Measurements from ENCODE around the gene COG4.

Gene COG4

DNA sequence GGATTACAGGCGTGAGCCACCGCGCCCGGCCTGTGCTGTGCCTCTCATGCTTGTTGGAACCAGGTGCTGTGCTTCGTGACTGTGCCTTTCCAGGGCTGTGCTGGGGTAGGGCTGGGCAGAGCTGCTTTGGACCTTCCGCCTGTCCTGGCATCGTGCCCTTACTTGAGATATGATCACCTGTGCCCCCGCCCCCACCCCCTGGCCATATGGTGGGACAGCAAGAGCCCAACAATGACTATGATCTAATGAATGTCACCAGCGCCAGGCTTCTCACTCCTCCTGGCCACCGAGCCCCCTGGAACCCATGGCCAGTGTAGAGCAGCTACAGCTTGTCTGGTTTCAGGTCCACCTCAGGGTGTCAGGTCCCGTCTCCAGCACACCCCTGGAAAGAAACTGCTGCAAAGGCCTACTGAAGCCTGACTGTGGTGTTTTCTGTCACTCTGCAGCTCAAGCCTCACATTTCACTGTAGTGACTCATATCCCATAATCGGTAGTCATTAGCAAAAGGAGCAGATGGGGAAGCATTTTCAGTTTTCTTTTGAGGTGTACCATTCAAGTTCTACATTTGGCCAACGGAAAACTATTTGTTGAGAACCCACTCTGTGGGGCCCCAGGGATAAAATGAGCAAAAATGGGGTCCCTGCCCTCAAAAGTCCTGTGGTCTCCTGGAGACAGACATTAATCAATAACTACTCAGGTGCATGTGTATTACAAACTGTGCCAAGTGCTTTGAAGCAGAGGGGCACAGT, 46.9 kb downstream of the COG4 start:
- DNase-seq, result no peak

DNA sequence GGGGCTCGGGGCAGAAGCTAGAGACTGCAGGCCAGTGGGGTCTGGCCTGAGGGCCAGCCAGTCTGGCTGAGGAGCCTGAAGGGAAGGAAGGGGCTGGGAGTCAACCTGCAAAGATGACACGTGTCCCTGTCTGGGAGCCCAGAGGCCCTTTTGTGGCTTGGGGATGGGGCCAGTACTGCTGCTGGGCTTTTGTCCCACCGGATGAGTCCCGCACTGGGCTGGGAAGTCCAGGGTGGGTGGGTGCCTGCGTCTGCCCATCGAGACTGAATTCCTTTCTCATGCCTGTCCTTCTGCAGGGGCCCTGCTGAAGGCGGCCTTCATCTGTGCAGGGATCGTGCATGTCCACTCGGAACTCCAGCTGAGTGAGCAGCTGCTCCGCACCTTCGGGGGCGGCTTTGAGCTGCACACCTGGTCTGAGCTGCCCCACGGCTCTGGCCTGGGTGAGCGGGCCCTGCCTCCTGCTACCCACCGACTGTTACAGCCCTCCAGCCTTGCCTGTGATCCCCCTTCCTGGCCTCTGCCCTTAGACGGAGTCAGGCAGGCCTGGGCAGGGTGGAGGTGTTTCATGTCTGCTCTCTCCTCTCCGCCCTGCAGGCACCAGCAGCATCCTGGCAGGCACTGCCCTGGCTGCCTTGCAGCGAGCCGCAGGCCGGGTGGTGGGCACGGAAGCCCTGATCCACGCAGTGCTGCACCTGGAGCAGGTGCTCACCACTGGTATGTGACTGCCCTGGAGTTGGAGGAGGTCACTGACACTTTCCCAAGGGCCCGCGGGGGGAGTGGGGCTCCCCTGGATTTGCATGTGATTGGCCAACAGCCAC, 48.1 kb downstream of the COG4 start:
- no peak for DNase-seq

DNA sequence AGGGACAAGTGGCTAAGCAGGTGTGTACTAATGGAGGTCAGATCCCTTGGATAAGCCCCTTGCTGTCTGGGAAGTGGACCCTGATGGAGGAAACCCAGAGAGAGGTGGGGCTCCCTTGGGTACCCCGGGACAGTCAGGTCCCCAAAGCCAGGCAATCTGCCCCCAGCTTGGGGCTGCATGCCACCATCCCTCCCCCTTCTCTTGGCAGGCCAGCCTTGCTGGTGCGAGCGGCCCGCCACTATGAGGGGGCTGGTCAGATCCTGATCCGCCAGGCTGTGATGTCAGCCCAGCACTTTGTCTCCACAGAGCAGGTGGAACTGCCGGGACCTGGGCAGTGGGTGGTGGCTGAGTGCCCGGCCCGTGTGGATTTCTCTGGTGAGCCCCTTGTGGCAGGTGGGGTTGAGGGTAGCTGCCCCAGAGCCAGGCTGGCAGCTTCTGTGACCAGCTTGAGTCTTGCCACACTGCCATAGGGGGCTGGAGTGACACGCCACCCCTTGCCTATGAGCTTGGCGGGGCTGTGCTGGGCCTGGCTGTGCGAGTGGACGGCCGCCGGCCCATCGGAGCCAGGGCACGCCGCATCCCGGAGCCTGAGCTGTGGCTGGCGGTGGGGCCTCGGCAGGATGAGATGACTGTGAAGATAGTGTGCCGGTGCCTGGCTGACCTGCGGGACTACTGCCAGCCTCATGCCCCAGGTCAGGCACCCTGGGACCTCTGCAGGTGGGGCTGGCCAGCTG, 48.9 kb downstream of the COG4 start:
- DNase-seq, result no peak

DNA sequence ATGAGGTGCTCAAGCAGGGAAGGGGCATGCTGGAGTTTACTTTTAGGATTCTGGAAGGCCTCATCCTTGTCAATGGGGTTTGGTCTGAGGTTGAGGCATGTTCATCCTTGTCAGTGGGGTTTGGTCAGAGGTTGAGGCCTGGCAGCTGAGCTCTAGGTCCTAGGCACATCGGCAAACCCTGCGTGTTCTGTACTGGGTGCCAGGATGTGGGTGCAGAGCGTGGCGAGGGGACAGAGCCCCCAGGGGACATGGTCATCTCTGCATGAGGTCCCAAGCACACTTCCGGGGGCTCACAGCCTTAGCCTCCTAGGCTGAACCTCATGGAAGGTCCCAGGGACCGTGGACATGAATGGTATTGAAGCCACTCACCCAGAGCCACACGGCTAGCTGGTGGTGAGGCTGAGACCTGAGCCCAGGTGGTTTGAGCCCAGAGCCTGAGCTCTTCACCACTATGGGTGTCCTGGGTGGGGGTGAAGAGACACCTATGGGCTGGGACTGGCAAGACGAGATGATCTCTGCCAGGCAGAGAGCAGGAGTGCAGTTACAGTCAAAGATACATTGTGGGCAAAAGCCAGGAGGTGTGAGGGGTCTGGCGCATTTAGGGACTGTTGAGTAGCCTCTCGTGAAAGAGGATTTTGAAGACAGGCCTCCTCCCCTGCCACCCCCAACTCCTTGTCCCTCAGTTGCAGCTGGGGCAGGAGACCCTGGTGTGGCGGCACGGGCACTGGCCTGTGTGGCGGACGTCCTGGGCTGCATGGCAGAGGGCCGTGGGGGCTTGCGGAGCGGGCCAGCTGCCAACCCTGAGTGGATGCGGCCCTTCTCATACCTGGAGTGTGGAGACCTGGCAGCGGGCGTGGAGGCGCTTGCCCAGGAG, 49.7 kb downstream of the COG4 start:
- DNase-seq, result no peak

DNA sequence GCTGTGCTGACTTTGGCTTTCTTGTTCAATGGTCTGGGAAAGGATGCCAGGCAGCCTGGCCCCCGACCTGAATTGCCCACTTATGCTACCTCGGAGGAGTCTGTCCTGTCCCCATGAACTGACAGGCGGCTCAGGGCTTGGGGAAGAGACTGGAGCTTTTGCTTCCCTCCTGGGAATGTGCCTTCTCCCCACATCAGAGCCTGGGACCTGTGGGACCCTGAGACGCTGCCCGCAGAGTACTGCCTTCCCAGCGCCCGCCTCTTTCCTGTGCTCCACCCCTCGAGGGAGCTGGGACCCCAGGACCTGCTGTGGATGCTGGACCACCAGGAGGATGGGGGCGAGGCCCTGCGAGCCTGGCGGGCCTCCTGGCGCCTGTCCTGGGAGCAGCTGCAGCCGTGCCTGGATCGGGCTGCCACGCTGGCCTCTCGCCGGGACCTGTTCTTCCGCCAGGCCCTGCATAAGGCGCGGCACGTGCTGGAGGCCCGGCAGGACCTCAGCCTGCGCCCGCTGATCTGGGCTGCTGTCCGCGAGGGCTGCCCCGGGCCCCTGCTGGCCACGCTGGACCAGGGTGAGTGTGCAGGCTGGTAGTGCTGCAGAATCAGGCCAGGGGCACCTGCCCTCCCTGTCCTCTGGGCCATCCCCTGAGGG, 50.4 kb downstream of the COG4 start:
- no peak for DNase-seq

DNA sequence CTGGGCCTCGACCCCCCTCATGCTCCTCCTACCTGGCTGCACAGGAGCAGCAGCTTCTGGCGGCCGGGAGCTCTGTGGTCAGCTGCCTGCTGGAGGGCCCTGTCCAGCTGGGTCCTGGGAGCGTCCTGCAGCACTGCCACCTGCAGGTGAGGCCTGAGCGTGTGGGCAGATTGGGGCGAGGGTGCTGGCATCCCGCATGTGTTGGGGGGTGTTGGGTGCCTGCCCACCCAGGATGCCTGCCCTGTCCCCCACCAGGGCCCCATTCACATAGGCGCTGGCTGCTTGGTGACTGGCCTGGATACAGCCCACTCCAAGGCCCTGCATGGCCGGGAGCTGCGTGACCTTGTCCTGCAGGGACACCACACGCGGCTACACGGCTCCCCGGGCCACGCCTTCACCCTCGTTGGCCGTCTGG, 52.4 kb downstream of the COG4 start:
- no peak for DNase-seq

DNA sequence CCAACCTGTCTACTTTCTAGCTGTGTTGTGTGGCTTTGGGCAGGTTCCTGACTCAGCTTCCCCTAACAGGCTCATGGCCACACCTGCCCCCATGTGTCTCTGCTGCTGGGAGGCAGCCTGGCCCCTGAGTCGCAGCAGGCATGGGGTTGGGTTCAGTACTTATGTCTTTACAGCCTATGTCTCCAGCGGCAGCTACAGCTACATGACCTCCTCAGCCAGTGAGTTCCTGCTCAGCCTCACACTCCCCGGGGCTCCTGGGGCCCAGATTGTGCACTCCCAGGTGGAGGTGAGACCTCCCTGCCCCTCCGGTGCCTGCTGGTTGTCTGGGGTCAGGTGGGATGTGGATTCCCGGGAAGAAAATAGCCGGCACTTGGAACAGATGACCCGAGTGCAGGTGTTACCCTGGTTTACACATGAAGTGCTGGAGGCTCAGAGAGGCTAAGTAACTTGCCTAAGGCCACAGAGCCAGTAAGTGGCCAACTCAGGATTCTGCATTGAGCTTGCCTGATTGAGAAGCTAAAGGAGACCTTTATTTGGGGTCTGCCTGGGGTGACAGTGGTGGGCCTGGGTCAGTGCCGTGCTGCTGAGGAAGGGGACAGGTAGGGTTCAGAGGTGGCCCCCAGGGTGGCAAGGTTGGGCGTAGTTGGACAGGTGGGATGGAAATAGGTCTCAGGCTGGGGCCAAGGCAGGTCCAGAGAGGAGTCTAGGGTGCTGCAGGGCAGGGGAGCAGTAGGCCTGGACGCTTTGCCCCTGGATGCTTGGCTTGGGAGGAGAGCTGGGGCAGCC, 53.0 kb downstream of the COG4 start:
- DNase-seq, result no peak

DNA sequence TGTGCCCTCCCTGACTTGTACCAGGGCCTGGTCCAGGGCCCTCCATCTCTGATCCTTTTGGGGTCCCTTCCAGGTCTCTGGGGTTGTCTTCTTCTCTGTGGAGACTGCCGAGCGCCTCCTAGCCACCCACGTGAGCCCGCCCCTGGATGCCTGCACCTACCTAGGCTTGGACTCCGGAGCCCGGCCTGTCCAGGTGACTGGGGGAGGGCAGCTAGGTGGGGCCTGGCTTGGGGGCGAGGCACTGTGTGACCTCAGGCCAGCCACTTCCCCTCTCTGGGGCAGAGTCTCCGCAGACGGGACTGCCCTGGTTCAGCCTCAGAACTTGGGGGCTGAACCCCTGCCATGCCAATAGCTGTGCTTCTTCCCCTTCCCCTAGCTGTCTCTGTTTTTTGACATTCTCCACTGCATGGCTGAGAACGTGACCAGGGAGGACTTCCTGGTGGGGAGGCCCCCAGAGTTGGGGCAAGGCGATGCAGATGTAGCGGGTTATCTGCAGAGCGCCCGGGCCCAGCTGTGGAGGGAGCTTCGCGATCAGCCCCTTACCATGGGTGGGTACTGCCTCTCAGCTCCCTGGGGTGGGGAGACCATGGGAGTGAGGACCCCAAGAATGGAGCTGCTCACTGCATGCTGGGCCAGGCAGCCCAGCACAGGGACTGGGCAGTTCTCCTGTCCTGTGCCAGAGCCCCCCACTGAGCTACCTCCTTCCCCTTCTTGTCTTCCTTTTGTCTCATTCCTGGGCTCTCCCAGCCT, 54.4 kb downstream of the COG4 start:
- no peak for DNase-seq

DNA sequence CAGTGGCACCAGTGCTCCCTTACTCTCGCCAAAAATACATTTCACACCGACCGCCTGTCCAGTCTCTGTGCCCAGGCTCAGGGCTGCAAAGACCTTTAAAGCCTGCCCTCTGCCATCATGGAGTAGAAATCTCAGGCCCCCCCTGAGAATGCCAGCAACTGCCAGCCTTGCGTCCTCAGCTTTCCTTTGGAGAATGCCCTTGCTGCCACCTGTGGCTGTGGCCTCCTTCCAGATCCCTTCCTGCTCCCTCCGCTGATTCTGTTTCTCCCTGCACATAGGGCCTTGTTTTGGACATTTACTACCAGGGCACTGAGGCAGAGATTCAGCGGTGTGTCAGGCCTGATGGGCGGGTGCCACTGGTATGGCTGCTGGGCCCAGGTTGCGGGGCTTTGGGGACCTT, 55.7 kb downstream of the COG4 start:
- DNase-seq, result no peak

DNA sequence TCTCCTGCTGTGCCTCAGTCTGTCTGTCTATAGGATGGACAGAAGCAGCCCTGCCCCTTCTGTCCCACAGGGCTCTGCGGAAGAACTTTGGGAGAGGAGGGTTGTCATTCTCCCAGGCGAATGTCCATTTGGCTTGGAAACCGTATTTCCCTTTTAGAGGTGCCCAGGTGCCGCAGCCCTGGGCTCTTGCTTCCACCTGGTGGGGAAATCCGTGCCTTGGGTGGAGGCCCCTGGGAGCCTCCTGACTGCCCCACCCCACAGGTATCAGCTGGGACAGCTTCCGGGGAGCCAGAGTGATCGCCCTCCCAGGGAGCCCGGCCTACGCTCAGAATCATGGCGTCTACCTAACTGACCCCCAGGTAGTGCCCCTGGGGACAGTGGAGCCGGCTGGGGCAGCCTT, 56.2 kb downstream of the COG4 start:
- DNase-seq, result no peak

DNA sequence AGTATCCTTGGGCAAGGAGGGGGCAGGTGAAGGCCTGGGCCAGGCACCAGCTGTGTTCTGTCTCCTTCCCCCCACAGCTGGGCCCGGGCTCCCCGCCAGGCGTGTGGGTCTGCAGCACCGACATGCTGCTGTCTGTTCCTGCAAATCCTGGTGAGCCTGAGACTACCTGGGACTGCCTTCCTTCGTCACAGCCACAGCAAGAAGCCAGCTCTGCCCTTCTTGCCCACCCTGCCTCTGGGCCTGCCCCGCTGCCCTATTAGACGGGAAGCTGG, 56.6 kb downstream of the COG4 start:
- DNase-seq, result no peak

DNA sequence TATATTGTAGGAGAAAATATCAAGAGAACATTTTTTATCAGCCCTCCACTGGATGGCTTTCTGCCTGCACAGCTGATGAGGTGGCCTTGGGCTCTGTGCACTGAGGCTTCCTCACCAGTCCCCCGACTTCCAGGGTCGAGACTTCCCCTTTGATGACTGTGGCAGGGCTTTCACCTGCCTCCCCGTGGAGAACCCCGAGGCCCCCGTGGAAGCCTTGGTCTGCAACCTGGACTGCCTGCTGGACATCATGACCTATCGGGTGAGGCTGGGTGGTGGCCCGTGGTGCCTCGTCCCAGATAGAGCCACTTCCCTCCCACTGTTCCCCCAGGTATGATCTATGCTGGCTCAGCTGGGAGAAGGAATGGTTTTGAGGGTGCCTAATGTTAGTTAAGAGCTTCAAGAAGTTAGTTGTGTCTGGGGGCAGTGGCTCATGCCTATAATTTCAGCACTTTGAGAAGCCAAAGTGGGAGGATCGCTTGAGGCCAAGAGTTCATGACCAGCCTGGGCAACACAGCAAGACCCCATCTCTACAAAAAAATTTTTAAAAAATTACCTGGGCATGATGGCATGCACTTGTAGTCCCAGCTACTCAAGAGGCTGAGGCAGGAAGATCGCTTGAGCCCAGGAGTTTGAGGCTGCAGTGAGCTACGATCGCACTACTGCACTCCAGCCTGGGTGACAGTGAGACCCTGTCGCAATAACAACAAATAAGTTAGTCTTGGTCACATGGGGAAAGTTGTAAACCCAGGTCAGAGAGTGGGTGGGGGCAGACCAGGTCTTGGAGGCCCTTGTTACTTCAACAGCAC, 57.2 kb downstream of the COG4 start:
- no peak for DNase-seq

DNA sequence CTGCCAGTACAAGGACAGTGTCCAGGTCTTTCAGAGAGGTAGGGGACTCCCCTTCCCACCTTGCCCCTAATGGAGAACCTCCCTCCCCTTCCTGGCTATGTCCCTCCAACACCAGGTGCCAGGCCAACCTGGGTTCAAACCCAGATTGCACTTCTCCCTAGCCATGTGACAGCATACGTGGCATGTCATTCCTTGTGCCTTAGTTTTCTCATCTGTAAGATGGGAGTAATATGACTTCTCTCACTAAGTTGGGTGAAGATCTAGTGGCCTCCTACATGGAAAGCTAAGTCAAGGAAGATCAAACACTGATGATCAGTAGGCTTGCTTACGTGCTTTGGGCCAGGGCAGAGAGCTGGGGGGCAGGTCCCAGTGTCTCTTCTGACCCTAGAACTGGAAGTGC, 60.1 kb downstream of the COG4 start:
- DNase-seq, result no peak

DNA sequence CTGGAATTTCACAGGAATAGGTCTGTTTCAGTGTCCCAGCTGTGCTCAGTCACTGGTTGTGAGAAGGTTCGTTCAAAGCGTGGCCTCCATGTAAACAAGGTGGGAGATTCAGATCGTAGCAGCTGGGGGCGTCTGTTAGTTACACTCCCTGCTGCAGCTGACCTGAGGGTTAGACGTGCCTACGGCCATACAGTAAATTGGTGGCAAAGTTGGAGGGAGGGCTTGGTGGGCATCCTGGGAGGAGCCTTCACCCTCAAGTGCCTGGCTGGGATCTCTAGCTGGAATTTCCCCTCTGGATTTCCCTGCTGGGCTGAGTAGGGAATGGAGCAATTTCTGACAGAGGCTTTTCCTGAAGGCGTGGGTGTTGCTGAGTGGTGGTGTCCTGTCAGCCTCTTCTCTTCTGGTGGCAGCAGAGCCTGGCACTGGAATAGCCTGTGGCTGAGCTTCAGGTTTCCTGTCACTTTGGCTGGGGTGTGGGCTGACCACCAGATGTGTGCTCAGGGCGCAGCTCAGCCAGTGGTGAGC, 62.6 kb downstream of the COG4 start:
- no peak for DNase-seq

DNA sequence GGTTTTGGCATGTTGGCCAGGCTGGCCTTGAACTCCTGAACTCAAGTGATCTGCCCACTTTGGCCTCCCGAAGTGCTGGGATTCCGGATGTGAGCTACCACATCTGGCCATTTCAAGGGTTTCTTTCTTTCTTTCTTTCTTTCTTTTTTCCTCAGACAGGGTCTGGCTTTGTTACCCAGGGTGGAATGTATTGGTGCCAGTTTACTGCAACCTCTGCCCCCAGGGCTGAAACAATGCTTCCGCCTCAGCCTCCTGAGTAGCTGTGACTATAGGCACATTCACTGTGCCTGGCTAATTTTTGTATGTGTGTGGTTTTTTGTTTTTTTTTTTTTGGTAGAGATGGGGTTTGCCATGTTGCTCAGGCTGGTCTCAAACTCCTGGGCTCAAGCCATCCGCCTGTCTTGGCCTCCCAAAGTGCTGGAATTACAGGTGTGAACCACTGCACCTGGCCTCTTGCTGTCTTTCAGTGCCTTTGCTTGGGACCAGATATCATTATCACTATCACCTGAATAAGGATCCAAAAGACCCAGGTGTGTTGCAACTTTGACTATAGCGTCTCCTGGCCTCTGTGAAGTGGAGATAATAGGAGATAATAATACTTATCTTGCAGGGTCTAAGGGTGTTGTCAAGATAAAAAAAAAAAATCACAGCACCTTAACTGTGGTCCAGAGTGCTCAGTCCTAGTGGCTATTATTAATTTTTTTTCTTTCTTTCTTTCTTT, 65.7 kb downstream of the COG4 start:
- DNase-seq, result no peak

DNA sequence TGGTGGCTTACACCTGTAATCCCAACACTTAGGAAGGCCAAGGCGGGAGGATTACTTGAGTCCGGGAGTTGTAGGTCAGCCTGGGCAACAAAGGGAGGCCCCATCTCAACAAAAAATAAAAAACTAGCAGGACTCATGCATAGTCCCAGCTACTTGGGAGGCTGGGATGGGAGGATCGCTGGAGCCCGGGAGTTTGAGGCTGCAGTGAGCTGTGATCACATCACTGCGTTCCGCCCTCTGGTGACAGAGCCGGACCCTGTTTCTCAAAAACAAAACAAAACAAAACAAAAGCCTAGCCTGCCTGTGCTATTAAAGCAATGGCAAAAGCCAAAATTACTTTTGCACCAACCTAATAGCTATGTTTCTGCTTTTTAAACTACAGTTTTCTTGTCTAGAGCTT, 67.4 kb downstream of the COG4 start:
- DNase-seq, result no peak

DNA sequence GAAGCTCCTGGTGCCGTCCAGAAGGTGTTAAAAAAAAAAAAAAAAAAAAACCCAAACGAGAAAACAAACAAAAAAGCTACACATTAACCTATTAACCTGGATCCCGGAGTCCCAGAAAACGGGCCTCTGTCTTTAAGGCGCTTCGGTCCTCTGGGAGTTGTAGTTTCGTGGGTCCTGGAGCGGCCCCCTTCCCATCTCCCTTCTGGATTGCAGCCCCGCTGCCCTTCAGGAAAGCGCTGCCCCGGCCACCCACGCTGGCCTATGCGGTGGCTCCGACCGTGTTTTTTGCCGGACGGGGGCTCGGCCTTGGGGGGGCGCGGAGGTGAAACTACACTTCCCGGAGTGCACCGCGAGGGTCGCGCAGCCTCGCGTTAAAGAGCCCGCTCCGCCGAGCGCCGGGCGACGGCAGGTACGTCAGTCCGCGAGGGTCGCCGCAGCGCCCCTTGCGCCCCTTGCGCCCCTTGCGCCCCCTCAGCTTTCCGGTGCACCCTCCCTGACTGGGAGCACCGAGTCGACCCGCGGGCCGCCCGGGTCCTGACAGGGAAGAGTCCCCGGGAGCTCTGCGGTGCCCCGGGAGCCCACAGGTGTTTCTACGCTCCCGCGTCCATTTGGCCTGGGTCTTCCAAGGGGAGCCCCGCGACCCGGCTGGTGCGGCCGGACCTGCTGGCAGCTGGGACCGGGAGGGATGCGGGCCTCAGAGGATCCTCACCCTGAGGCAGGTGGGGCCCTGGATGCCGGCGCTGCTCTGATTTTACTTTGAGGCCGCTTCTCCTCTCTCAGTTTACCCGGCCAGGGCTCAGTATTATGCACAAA, 68.9 kb downstream of the COG4 start, which contains the start of gene FCSK:
Gene FCSK, plus strand, starts transcription at position 374 of the 813 bp plus-strand sequence. CDS start 8,596 bp downstream, outside the sequence.
- peak; percentile 81 for DNase-seq

DNA sequence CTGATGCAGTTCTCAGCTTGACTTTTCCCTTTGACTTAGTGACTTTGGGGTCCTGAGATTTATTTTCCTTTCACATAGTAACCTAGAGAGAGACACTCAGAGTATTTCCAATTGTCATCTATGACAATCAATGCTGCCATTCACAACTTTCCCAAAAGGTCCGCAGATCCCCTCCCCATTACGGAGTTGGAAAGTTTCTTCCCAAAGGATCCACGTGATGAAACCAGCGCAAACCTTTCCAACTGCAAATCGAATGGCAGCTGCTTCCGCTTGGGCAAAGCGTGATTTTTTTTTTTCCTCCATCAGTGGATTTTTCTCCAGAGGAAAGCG, 69.5 kb downstream of the COG4 start:
- peak; percentile 54 for DNase-seq
